CD4-positive, alpha-beta memory T cell (primary cell): ENCODE data around the gene VPS41. TPM values are rescaled to one million over a fixed set of nuclear protein-coding genes. Genes with fewer than 3 reads are reported as not detected.
"Not testable (repeated sequence)": the region's sequence is repeated elsewhere in the genome, so short reads cannot be mapped to it uniquely, and the experiment has no call there.

Experiments
- CTCF ChIA-PET: fragments of 350-600 bp; sonication (Branson Sonifier 250); formaldehyde crosslinking; loops from one replicate; lab custom pipeline; 2021; ENCODE audit warnings: inconsistent platforms; ENCODE audit not compliant: partially characterized antibody; lab: Charles Lee
- POLR2A ChIA-PET: fragments of 350-600 bp; sonication (Branson Sonifier 250); formaldehyde crosslinking; loops from one replicate; lab custom pipeline; 2021; ENCODE audit not compliant: partially characterized antibody; lab: Charles Lee
- DNase-seq, 5 donors: peaks; one replicate each; pipeline versions ENCODE4 v3.0.0 to v3.0.0-alpha.2; 2020 to 2022; ENCODE audit warnings: mixed read lengths in 1 of 5
- H3K27ac ChIP-seq: one replicate; pipeline ENCODE4 v1.7.0; 2013; ENCODE audit warnings: low read depth, low read length
- H3K27me3 ChIP-seq: 2 replicates; pipeline ENCODE4 v1.7.0; 2013; ENCODE audit warnings: mild to moderate bottlenecking, low read length, moderate library complexity; ENCODE audit not compliant: insufficient read depth
- H3K36me3 ChIP-seq: 2 replicates; pipeline ENCODE4 v1.7.0; 2013; ENCODE audit warnings: mild to moderate bottlenecking, low read length, moderate library complexity; ENCODE audit not compliant: insufficient read depth
- H3K4me1 ChIP-seq: 2 replicates; pipeline ENCODE4 v1.7.0; 2013; ENCODE audit warnings: mild to moderate bottlenecking, low read length, moderate library complexity; ENCODE audit not compliant: insufficient read depth
- H3K4me3 ChIP-seq, 2 donors: one replicate each; pipeline ENCODE4 v1.7.0; 2013; ENCODE audit warnings: low read length in 2 of 2, mild to moderate bottlenecking in 1 of 2
- H3K9me3 ChIP-seq, 2 donors: one replicate each; pipeline ENCODE4 v1.7.0; 2013; ENCODE audit warnings: low read length in 2 of 2, control low read depth in 1 of 2; ENCODE audit not compliant: control insufficient read depth in 1 of 2
- H3K27ac Mint-ChIP-seq, 7 donors: one replicate each; pipeline ENCODE4 v1.8.0; 2020 to 2021; ENCODE audit warnings: mixed read lengths in 7 of 7, mild to moderate bottlenecking in 6 of 7, inconsistent platforms in 3 of 7, moderate library complexity in 3 of 7
- H3K27me3 Mint-ChIP-seq, 2 donors: one replicate each; pipeline ENCODE4 v1.8.0; 2020 to 2021; ENCODE audit warnings: mixed read lengths in 2 of 2
- H3K36me3 Mint-ChIP-seq, 2 donors: one replicate each; pipeline ENCODE4 v1.8.0; 2020 to 2021; ENCODE audit warnings: mixed read lengths in 2 of 2, inconsistent platforms in 1 of 2, mild to moderate bottlenecking in 1 of 2
- H3K4me1 Mint-ChIP-seq, 4 donors: one replicate each; pipeline ENCODE4 v1.8.0; 2020 to 2021; ENCODE audit warnings: mixed read lengths in 4 of 4, mild to moderate bottlenecking in 1 of 4
- H3K4me3 Mint-ChIP-seq, 8 donors: one replicate each; pipeline ENCODE4 v1.8.0; 2020 to 2021; ENCODE audit warnings: mixed read lengths in 8 of 8, mild to moderate bottlenecking in 7 of 8, moderate library complexity in 6 of 8, inconsistent platforms in 3 of 8
- H3K9me3 Mint-ChIP-seq, 8 donors: one replicate each; pipeline ENCODE4 v1.8.0; 2020 to 2021; ENCODE audit warnings: mixed read lengths in 8 of 8, mild to moderate bottlenecking in 5 of 8, inconsistent platforms in 3 of 8, moderate library complexity in 1 of 8
- intact Hi-C: fragments of 100-400 bp; cut with micrococcal nuclease; formaldehyde crosslinking; loops from one replicate; pipeline ENCODE4 v1.15.1; 2023
- polyA plus RNA-seq, 2 donors: library from polyadenylated mRNA; unstranded; fragments of 300-500 nt; fragmentation: Illumina TruSeq; gene quantifications; one replicate each; pipeline ENCODE4 v1.2.3, GENCODE V29; 2021
- total RNA-seq, 2 experiments: library from RNA; stranded (reverse); gene quantifications; one replicate each; pipeline ENCODE4 v1.2.3, GENCODE V29; 2021

Gene VPS41
- total and polyA plus RNA-seq, 4 experiments from 2014 or later = 54.6 to 73.3 (median 62.5) TPM

GRCh38 chr7:38858259-38858884, 50.6 kb downstream of the VPS41 start:
- Histone ChIP-seq H3K27me3 (no peaks in the 10 kb centered on the region), H3K27ac (no peak overlapping the region), H3K9me3 (no peaks in the 10 kb centered on the region), H3K4me3 (no peak overlapping the region), H3K36me3 (no peaks in the 10 kb centered on the region), H3K4me1 (no peaks in the 10 kb centered on the region)
- Mint-ChIP-seq H3K4me1 (peaks cover 13 to 19% (median 18%) of the 10 kb centered on the region in 4 donors), H3K4me3 (no peak overlapping the region), H3K36me3 (peaks cover 37 to 56% of the 10 kb centered on the region in 2 donors), H3K27me3 (no peaks in the 10 kb centered on the region), H3K9me3 (no peaks in the 10 kb centered on the region), H3K27ac (peak overlapping the region in 1 of 7 donors; percentile 31)
- ChIA-PET POLR2A (no interaction called here), CTCF (no interaction called here)
- no peak for DNase-seq
- intact Hi-C loops = no loop called here

- no peak overlapping the region for H3K27ac Mint-ChIP-seq
- intact Hi-C loops = no loop called here
- Histone ChIP-seq H3K4me1 (no peaks in the 10 kb centered on the region), H3K27ac (no peak overlapping the region), H3K4me3 (no peak overlapping the region), H3K36me3 (no peaks in the 10 kb centered on the region), H3K27me3 (no peaks in the 10 kb centered on the region), H3K9me3 (no peaks in the 10 kb centered on the region)
- CTCF ChIA-PET = no interaction called here
- no peak overlapping the region for H3K4me3 Mint-ChIP-seq
- peaks cover 22 to 46% of the 10 kb centered on the region in 2 donors for H3K36me3 Mint-ChIP-seq
- no peaks in the 10 kb centered on the region for H3K27me3 Mint-ChIP-seq
- POLR2A ChIA-PET = no interaction called here
- DNase-seq = no peak
- H3K4me1 Mint-ChIP-seq = peaks cover 15 to 19% (median 17%) of the 10 kb centered on the region in 4 donors
- no peaks in the 10 kb centered on the region for H3K9me3 Mint-ChIP-seq
Measured at GRCh38 chr7:38855867-38856266, 53.1 kb downstream of the VPS41 start.

GRCh38 chr7:38855386-38855785, 53.6 kb downstream of the VPS41 start:
- no peak overlapping the region for H3K27ac Mint-ChIP-seq
- intact Hi-C loops = no loop called here
- CTCF ChIA-PET = no interaction called here

GRCh38 chr7:38854947-38855346, 54.0 kb downstream of the VPS41 start:
- H3K36me3 ChIP-seq, POLR2A ChIA-PET, H3K27me3 ChIP-seq, H3K4me1 ChIP-seq, H3K9me3 ChIP-seq, intact Hi-C loops, H3K9me3 Mint-ChIP-seq, H3K4me3 ChIP-seq, DNase-seq, H3K27ac Mint-ChIP-seq, CTCF ChIA-PET, H3K27ac ChIP-seq, H3K4me3 Mint-ChIP-seq, H3K27me3 Mint-ChIP-seq: not testable (repeated sequence)
- H3K36me3 Mint-ChIP-seq = peaks cover 17 to 38% of the 10 kb centered on the region in 2 donors
- peaks cover 15 to 18% (median 17%) of the 10 kb centered on the region in 4 donors for H3K4me1 Mint-ChIP-seq

More at GRCh38 chr7:38855386-38855785, 53.6 kb downstream of the VPS41 start:
- Mint-ChIP-seq H3K9me3 (no peaks in the 10 kb centered on the region), H3K4me3 (no peak overlapping the region), H3K27me3 (no peaks in the 10 kb centered on the region), H3K4me1 (peaks cover 15 to 18% (median 17%) of the 10 kb centered on the region in 4 donors), H3K36me3 (peaks cover 20 to 42% of the 10 kb centered on the region in 2 donors)
- Histone ChIP-seq H3K36me3 (no peaks in the 10 kb centered on the region), H3K4me3 (no peak overlapping the region), H3K27ac (no peak overlapping the region), H3K9me3 (no peaks in the 10 kb centered on the region), H3K4me1 (no peaks in the 10 kb centered on the region), H3K27me3 (no peaks in the 10 kb centered on the region)
- POLR2A ChIA-PET = no interaction called here
- DNase-seq = no peak

- intact Hi-C loops = no loop called here
- no peak overlapping the region for H3K4me3 ChIP-seq
- no peaks in the 10 kb centered on the region for H3K4me1 ChIP-seq
- no peak for DNase-seq
- Mint-ChIP-seq H3K9me3 (no peaks in the 10 kb centered on the region), H3K4me3 (no peak overlapping the region), H3K27ac (no peak overlapping the region), H3K27me3 (no peaks in the 10 kb centered on the region), H3K4me1 (peaks cover 12 to 28% (median 14%) of the 10 kb centered on the region in 4 donors), H3K36me3 (peaks cover 17 to 51% of the 10 kb centered on the region in 2 donors)
- CTCF ChIA-PET = no interaction called here
- no peaks in the 10 kb centered on the region for H3K9me3 ChIP-seq
- H3K27ac ChIP-seq = no peak overlapping the region
- no peaks in the 10 kb centered on the region for H3K27me3 ChIP-seq
- no peaks in the 10 kb centered on the region for H3K36me3 ChIP-seq
- POLR2A ChIA-PET = no interaction called here
Measured at GRCh38 chr7:38851321-38851720, 57.7 kb downstream of the VPS41 start.

- Mint-ChIP-seq H3K9me3 (no peaks in the 10 kb centered on the region), H3K36me3 (peaks cover 9 to 29% of the 10 kb centered on the region in 2 donors), H3K4me1 (peaks cover 12 to 26% (median 14%) of the 10 kb centered on the region in 4 donors), H3K27me3 (no peaks in the 10 kb centered on the region), H3K27ac (peak overlapping the region in 1 of 7 donors; percentile 3), H3K4me3 (no peak overlapping the region)
- intact Hi-C loops = no loop called here
- Histone ChIP-seq H3K36me3 (no peaks in the 10 kb centered on the region), H3K27ac (no peak overlapping the region), H3K9me3 (no peaks in the 10 kb centered on the region), H3K4me1 (no peaks in the 10 kb centered on the region), H3K27me3 (no peaks in the 10 kb centered on the region), H3K4me3 (no peak overlapping the region)
- no peak for DNase-seq
- CTCF ChIA-PET = no interaction called here
- POLR2A ChIA-PET = no interaction called here
Measured at GRCh38 chr7:38846280-38846679, 62.7 kb downstream of the VPS41 start.

GRCh38 chr7:38844952-38845563, 63.9 kb downstream of the VPS41 start:
- Histone ChIP-seq H3K4me1 (no peaks in the 10 kb centered on the region), H3K36me3 (no peaks in the 10 kb centered on the region), H3K4me3 (no peak overlapping the region), H3K9me3 (no peaks in the 10 kb centered on the region), H3K27me3 (no peaks in the 10 kb centered on the region), H3K27ac (no peak overlapping the region)
- Mint-ChIP-seq H3K4me1 (peaks cover 12 to 27% (median 15%) of the 10 kb centered on the region in 4 donors), H3K4me3 (no peak overlapping the region), H3K27ac (no peak overlapping the region), H3K9me3 (no peaks in the 10 kb centered on the region), H3K36me3 (peaks cover 9 to 32% of the 10 kb centered on the region in 2 donors), H3K27me3 (no peaks in the 10 kb centered on the region)
- intact Hi-C loops = no loop called here
- DNase-seq = no peak
- ChIA-PET CTCF (no interaction called here), POLR2A (no interaction called here)
